Peyer's patch (tissue), 4 donors: Measurements from ENCODE around the gene KCP. TPM values are rescaled to one million over a fixed set of nuclear protein-coding genes. Genes with fewer than 3 reads are reported as not detected.

Source experiments
- DNase-seq, 3 donors: peaks; one replicate each; pipeline ENCODE4 v3.0.0-alpha.2; 2017 to 2019
- H3K27ac ChIP-seq, 4 donors: fragments of 200-600 bp; sonication (generic); one replicate each; pipeline ENCODE4 v1.5.1; 2016 to 2019
- H3K27me3 ChIP-seq, 2 donors: fragments of 200-600 bp; sonication (generic); one replicate each; pipeline ENCODE4 v1.5.1; 2019
- H3K36me3 ChIP-seq, 3 donors: fragments of 200-600 bp; sonication (generic); one replicate each; pipeline ENCODE4 v1.5.1; 2016 to 2019
- H3K4me1 ChIP-seq, 4 donors: fragments of 200-600 bp; sonication (generic); one replicate each; pipeline ENCODE4 v1.5.1; 2016 to 2019
- H3K4me3 ChIP-seq, 4 donors: fragments of 200-600 bp; sonication (generic); 1 replicate in 3 of 4; 2 replicates in 1 of 4; pipeline ENCODE4 v1.5.1; 2016 to 2019; ENCODE audit warnings: mild to moderate bottlenecking in 1 of 4
- H3K9me3 ChIP-seq, 4 donors: fragments of 200-600 bp; sonication (generic); one replicate each; pipeline ENCODE4 v1.5.1; 2016 to 2019; ENCODE audit warnings: mild to moderate bottlenecking in 1 of 4
- POLR2A ChIP-seq, 2 donors: fragments of 450-650 bp; IDR thresholded peaks; one replicate each; pipeline ENCODE4 v1.5.1; 2017; ENCODE audit warnings: antibody characterized with exemption in 2 of 2, mild to moderate bottlenecking in 2 of 2, moderate library complexity in 2 of 2
- total RNA-seq, 4 donors: library from RNA; depleted of rRNA; stranded (reverse); fragments of >200 nt; gene quantifications; one replicate each; pipeline ENCODE4 v1.1.0, GENCODE V29; 2016
- TF ChIP-seq, protein P1 (sequence below), 6 experiments: fragments of 450-650 bp in 4 of 6; fragments of 200-600 bp in 2 of 6; sonication (generic) in 1 of 6; IDR thresholded peaks; one replicate each; pipeline ENCODE4 v1.5.1; 2017 to 2019; ENCODE audit warnings: antibody characterized with exemption in 6 of 6, mild to moderate bottlenecking in 3 of 6, moderate library complexity in 1 of 6

The KCP gene
- total RNA-seq, 4 donors from 2014 or later: 3.3 to 14.1 (median 6.7) TPM

DNA sequence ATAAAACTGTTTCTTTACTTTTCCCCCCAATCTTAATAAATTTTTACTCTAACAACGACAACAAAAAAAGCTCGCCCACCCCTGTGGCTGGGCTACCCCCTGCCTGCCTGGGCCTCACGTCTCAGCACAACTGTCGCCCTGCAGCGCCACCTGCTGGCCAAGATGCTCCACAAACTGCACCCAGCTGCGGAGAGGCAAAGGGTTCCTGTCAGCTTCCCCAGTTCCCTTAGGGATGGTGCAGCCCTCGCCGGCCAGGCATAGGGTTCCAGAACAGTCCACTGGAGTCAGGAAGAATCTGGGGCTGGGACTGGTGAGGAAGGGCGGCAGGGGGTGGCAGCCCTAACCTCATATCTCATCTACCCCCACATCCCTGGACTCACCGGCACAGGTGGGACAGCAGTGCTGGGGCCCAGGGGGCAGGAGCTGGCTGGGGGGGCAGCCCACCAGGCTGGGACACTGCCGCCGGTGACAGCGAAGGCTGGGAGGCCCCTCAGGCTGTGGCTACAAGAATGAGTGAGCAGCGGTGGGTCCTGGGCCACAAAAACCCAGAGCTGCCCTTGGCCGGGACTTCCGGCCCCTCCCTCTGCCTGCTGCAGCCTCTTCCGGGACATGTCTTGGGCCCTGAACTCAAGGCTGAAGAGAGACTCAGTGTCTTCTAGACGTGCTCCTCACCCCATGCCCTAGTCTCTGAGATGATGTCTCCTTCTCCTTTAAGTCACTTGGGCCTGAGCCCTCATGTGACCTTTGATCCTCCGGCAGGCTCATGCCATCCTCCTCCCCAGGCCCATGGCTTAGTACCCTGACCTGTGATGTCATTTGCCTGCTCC, 26.7 kb downstream of the KCP start:
- TF ChIP-seq, protein P1, sequence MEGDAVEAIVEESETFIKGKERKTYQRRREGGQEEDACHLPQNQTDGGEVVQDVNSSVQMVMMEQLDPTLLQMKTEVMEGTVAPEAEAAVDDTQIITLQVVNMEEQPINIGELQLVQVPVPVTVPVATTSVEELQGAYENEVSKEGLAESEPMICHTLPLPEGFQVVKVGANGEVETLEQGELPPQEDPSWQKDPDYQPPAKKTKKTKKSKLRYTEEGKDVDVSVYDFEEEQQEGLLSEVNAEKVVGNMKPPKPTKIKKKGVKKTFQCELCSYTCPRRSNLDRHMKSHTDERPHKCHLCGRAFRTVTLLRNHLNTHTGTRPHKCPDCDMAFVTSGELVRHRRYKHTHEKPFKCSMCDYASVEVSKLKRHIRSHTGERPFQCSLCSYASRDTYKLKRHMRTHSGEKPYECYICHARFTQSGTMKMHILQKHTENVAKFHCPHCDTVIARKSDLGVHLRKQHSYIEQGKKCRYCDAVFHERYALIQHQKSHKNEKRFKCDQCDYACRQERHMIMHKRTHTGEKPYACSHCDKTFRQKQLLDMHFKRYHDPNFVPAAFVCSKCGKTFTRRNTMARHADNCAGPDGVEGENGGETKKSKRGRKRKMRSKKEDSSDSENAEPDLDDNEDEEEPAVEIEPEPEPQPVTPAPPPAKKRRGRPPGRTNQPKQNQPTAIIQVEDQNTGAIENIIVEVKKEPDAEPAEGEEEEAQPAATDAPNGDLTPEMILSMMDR (IDR thresholded peaks at IDR 0.05): peak; percentile 58 to 97 (median 90)
- TF ChIP-seq POLR2A (IDR thresholded peaks at IDR 0.05): peak; percentile 39 to 64
- Histone ChIP-seq H3K4me3 (peak overlapping the region; percentile 41 to 50 (median 49)), H3K27ac (peak overlapping the region in 3 of 4 donors; percentile 61 to 76 (median 75))

DNA sequence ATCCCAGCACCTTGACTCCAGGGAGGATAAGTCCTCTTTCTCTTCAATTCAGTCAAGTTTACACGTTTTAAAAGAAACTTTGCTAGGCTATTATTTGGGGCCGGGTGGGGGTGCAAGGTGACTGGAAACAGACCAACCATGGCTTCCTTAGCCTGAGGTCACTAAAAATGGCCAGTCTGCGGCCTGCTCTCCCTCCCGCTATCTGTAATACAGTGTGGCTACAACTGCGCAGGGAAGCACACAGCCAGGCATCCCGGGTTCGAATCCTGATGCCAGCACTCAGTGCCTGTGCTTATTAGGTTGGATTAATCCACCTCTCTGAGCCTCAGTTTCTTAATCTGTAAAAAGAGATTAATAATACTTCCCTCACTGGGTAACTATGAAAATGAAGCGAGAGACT, 28.4 kb downstream of the KCP start:
- peaks cover 0 to 16% (median 2%) of the 10 kb centered on the region in 4 donors for H3K4me1 ChIP-seq
- H3K9me3 ChIP-seq: no peaks in the 10 kb centered on the region
- TF ChIP-seq, protein P1 (IDR thresholded peaks at IDR 0.05): no peak
- no peak for TF ChIP-seq POLR2A (IDR thresholded peaks at IDR 0.05)
- H3K27ac ChIP-seq: no peak overlapping the region
- no peaks in the 10 kb centered on the region for H3K27me3 ChIP-seq
- no peaks in the 10 kb centered on the region for H3K36me3 ChIP-seq
- DNase-seq: no peak
- H3K4me3 ChIP-seq: no peak overlapping the region

More for the DNA sequence above, 26.7 kb downstream of the KCP start:
- Histone ChIP-seq H3K9me3 (no peaks in the 10 kb centered on the region), H3K4me1 (peaks cover 0 to 11% (median 2%) of the 10 kb centered on the region in 4 donors), H3K36me3 (no peaks in the 10 kb centered on the region), H3K27me3 (no peaks in the 10 kb centered on the region)
- peak; percentile 85 to 94 (median 92) for DNase-seq

DNA sequence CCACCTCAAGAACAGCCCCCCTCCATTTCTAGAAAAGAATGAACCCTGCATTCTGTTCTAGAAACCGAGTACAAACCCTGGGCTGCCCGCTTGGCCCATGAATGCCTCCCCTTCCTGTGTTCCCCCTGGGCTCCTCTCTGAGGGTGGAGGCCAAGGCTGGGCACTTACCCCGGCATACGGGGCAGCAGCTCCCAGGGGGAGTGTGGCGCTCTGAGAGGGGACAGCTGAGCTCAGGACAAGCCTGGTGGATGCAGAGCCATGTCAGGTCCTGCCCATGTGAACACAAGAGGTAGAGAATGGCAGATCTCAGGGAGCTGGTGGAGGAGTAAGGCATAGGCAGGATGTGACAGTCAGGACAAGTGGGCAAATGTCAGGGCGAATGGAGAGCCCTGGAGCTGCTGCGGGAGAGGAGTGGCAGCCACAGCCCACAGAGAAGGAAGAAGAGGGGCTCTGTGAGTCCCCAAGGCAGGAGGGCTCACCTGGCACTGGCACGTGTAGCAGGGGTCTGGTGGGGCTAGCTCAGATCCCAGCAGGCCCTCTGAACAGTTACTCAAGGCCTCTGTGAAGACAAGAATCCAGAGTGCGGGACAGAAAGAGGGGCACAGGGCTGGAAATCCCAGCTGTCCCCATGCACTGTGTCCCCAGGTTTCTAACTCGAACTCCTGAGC, 28.9 kb downstream of the KCP start:
- no peak for TF ChIP-seq POLR2A (IDR thresholded peaks at IDR 0.05)
- TF ChIP-seq, protein P1 (IDR thresholded peaks at IDR 0.05): no peak
- H3K4me1 ChIP-seq: peaks cover 0 to 22% (median 3%) of the 10 kb centered on the region in 4 donors
- no peak overlapping the region for H3K27ac ChIP-seq
- H3K9me3 ChIP-seq: no peaks in the 10 kb centered on the region
- no peak for DNase-seq
- no peaks in the 10 kb centered on the region for H3K27me3 ChIP-seq
- H3K4me3 ChIP-seq: no peak overlapping the region
- H3K36me3 ChIP-seq: no peaks in the 10 kb centered on the region

DNA sequence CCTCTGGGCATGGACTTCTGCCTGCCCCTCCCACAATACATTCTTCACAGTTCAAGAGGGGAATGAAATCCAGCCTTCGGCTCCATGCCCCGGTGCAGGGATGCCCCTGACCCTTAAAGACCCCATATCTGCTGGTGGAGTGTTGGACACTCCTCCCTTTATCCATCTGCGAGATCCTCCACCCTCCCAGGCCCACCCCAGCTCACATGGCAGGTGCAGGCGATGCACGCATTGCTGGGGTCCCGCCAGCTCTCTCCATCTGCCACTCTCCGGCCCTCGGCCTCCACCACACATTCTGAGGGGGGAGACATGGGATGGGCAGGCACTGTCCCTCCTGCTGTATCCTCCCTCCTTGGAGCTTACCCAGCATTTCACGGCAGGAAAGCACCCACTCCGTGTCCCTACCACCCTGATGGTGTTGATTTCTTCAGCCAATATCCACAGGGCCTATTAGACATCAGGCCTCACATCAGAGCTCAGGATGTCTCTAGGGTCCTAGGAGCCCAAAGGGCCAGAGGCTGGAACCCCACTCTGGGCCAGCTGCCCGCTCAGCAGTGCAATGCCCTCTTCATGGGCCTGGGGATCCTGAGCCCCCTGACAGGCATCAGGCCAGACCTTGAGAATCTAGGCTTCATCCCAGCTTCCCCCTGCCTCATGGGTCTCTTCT, 29.6 kb downstream of the KCP start:
- TF ChIP-seq, protein P1 (IDR thresholded peaks at IDR 0.05): no peak
- no peak for TF ChIP-seq POLR2A (IDR thresholded peaks at IDR 0.05)
- Histone ChIP-seq H3K4me3 (no peak overlapping the region), H3K36me3 (no peaks in the 10 kb centered on the region), H3K27ac (no peak overlapping the region), H3K4me1 (peaks cover 0 to 27% (median 3%) of the 10 kb centered on the region in 4 donors), H3K9me3 (no peaks in the 10 kb centered on the region), H3K27me3 (no peaks in the 10 kb centered on the region)
- no peak for DNase-seq

DNA sequence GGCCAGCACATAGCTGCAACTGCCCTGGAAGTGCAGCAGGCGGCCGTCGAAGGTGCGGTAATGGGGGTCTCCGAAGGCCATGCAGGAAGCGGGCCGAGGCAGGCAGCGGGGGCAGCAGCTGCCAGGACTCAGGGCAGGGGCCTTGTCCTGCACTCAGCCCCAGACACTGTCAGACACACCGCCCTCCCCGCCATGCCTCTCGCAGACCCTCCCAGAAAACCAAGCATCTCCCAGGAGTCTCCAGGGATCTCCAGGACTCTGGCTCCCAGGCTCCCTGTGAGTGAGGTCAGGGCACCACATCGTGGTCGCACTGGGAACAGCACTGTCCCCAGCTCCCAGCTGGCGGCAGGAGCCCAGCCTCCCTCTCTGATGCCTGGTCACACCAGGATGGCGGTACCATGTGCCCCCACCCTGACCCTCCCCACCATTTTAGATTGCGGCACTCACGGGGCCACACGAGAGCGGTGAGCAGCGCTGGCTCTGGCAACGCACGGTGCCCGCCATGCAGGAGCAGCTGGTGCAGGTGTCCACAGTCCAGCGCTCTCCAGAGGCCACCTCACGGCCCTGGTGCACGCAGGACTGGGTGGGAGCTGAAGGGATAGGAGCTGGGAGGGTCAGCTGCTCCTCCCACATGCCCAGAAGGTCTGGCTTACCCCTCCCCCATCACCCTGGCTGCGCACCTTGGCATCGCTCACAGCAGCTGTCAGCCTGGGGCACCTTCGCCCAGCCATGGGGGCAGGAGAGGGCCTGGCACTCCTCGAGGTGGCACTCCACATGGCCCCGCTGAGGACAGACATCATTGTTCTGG, 30.4 kb downstream of the KCP start:
- H3K4me1 ChIP-seq: peaks cover 0 to 34% (median 3%) of the 10 kb centered on the region in 4 donors
- peak in 2 of 3 donors; percentile 73 to 81 for DNase-seq
- no peak for TF ChIP-seq POLR2A (IDR thresholded peaks at IDR 0.05)
- TF ChIP-seq, protein P1 (IDR thresholded peaks at IDR 0.05): peak in 4 of 6 experiments; percentile 57 to 87 (median 84)
- H3K4me3 ChIP-seq: no peak overlapping the region
- no peak overlapping the region for H3K27ac ChIP-seq
- no peaks in the 10 kb centered on the region for H3K27me3 ChIP-seq
- no peaks in the 10 kb centered on the region for H3K36me3 ChIP-seq
- no peaks in the 10 kb centered on the region for H3K9me3 ChIP-seq
